Caco-2 (cell line): ENCODE measurements around the gene KLHL29. TPM values are rescaled to one million over a fixed set of nuclear protein-coding genes. Genes with fewer than 3 reads are reported as not detected.

Experiments used
- BruUV-seq: library from RNA; stranded (reverse); fragments of 400-500 nt; replicated peaks from 2 replicates; lab custom pipeline; 2021; lab: Mats Ljungman, UMichigan
- CTCF ChIA-PET: fragments of 300-600 bp; sonication (Branson Sonifier 250); formaldehyde crosslinking; loops from one replicate; lab custom pipeline; 2022; ENCODE audit warnings: antibody characterized with exemption; lab: Charles Lee
- POLR2A ChIA-PET: fragments of 300-600 bp; sonication (Branson Sonifier 250); formaldehyde crosslinking; loops from one replicate; lab custom pipeline; 2022; ENCODE audit warnings: antibody characterized with exemption; lab: Charles Lee
- DNase-seq, 2 experiments: peaks; one replicate each; pipeline versions ENCODE4 v3.0.0 to v3.0.0-alpha.2; 2020 to 2022
- H3K27me3 ChIP-seq: replicated peaks from 2 replicates; pipeline ENCODE4 v1.6.0; 2011; ENCODE audit warnings: low read length; ENCODE audit not compliant: control insufficient read depth, insufficient read depth
- H3K36me3 ChIP-seq: 2 replicates; pipeline ENCODE4 v1.5.1; 2011; ENCODE audit warnings: low read length; ENCODE audit not compliant: control insufficient read depth, insufficient read depth
- H3K4me1 ChIP-seq: fragments of 250-450 bp; sonication (Bioruptor Pico); 2 replicates; pipeline ENCODE4 v1.5.1; 2020; ENCODE audit warnings: mild to moderate bottlenecking
- H3K4me3 ChIP-seq: 2 replicates; pipeline ENCODE4 v1.5.1; 2011; ENCODE audit warnings: low read depth, mild to moderate bottlenecking, control low read depth, low read length
- H3K9me3 ChIP-seq: fragments of 250-450 bp; sonication (Bioruptor Pico); 2 replicates; pipeline ENCODE4 v1.5.1; 2020; ENCODE audit warnings: mild to moderate bottlenecking, moderate library complexity
- H3K27ac Mint-ChIP-seq: one replicate; pipeline ENCODE4 v1.8.0; 2022; ENCODE audit warnings: mixed read lengths; ENCODE audit not compliant: unreplicated experiment
- H3K27me3 Mint-ChIP-seq: one replicate; pipeline ENCODE4 v1.8.0; 2022; ENCODE audit warnings: mixed read lengths; ENCODE audit not compliant: insufficient read depth, unreplicated experiment
- H3K36me3 Mint-ChIP-seq: one replicate; pipeline ENCODE4 v1.8.0; 2022; ENCODE audit warnings: mild to moderate bottlenecking, mixed read lengths; ENCODE audit not compliant: insufficient read depth, unreplicated experiment
- H3K4me1 Mint-ChIP-seq: one replicate; pipeline ENCODE4 v1.8.0; 2022; ENCODE audit warnings: low read depth, mixed read lengths; ENCODE audit not compliant: unreplicated experiment
- H3K4me3 Mint-ChIP-seq: one replicate; pipeline ENCODE4 v1.8.0; 2022; ENCODE audit warnings: mild to moderate bottlenecking, moderate library complexity, mixed read lengths; ENCODE audit not compliant: unreplicated experiment
- H3K9me3 Mint-ChIP-seq: one replicate; pipeline ENCODE4 v1.8.0; 2022; ENCODE audit warnings: mixed read lengths; ENCODE audit not compliant: unreplicated experiment
- intact Hi-C: fragments of 100-400 bp; cut with micrococcal nuclease; formaldehyde crosslinking; loops from one replicate; pipeline ENCODE4 v1.10.0; 2022; ENCODE audit not compliant: unreplicated experiment
- total RNA-seq: library from RNA; stranded (reverse); gene quantifications from 2 replicates; pipeline ENCODE4 v1.2.3, GENCODE V29; 2022
- TF ChIP-seq, protein P1 (sequence below), 2 experiments: fragments of 200-600 bp in 1 of 2; IDR thresholded peaks; 1 replicate in 1 of 2; 2 replicates in 1 of 2; pipeline versions ENCODE4 v1.5.1 to v1.8.0; 2011 to 2022; ENCODE audit warnings: antibody characterized with exemption in 1 of 2, control low read depth in 1 of 2, inconsistent platforms in 1 of 2, low read depth in 1 of 2, low read length in 1 of 2, mild to moderate bottlenecking in 1 of 2, moderate library complexity in 1 of 2; ENCODE audit not compliant: insufficient read depth in 1 of 2, severe bottlenecking in 1 of 2, unreplicated experiment in 1 of 2

Gene KLHL29
- total RNA-seq, 1 experiment from 2014 or later = 0.61 TPM

DNA sequence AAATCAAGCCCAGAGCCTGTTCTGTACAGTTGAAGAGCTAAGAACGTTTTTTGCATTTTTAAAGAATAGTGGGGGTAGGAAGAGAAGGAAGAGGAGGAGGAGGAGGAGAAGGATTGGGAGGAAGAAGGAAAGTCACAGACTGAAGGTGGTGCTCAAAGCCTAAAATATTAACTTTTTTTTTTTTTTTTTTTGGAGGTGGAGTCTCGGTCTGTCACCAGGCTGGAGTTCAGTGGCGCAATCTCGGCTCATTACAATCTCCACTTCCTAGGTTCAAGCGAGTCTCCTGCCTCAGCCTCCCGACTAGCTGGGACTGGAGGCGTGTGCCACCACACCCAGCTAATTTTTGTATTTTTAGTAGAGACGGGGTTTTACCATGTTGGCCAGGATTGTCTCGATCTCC lies 18.3 kb upstream of the KLHL29 start:
- POLR2A ChIA-PET = no interaction called here
- Histone ChIP-seq H3K9me3 (no peaks in the 10 kb centered on the region), H3K4me1 (no peaks in the 10 kb centered on the region), H3K4me3 (no peak overlapping the region), H3K36me3 (no peaks in the 10 kb centered on the region), H3K27me3 (no peaks in the 10 kb centered on the region; the same call in 1 of the 2 replicates)
- no peaks in the 10 kb centered on the region for H3K36me3 Mint-ChIP-seq
- no peak for DNase-seq
- no TSS peak for BruUV-seq
- CTCF ChIA-PET = no interaction called here
- no peak overlapping the region for H3K27ac Mint-ChIP-seq
- H3K4me3 Mint-ChIP-seq = no peak overlapping the region
- H3K27me3 Mint-ChIP-seq = peaks cover 27% of the 10 kb centered on the region
- H3K9me3 Mint-ChIP-seq = no peaks in the 10 kb centered on the region
- peaks cover 6% of the 10 kb centered on the region for H3K4me1 Mint-ChIP-seq
- intact Hi-C loops = loop anchor here (5.0 kb wide), 1 partner anchor 201 kb away; no protein-coding TSS in a partner anchor
- TF ChIP-seq, protein P1, sequence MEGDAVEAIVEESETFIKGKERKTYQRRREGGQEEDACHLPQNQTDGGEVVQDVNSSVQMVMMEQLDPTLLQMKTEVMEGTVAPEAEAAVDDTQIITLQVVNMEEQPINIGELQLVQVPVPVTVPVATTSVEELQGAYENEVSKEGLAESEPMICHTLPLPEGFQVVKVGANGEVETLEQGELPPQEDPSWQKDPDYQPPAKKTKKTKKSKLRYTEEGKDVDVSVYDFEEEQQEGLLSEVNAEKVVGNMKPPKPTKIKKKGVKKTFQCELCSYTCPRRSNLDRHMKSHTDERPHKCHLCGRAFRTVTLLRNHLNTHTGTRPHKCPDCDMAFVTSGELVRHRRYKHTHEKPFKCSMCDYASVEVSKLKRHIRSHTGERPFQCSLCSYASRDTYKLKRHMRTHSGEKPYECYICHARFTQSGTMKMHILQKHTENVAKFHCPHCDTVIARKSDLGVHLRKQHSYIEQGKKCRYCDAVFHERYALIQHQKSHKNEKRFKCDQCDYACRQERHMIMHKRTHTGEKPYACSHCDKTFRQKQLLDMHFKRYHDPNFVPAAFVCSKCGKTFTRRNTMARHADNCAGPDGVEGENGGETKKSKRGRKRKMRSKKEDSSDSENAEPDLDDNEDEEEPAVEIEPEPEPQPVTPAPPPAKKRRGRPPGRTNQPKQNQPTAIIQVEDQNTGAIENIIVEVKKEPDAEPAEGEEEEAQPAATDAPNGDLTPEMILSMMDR (IDR thresholded peaks at IDR 0.05; ENCODE audit: insufficient read depth in 1 of 2, low read depth in 1 of 2, low read length in 1 of 2, severe bottlenecking in 1 of 2, unreplicated experiment in 1 of 2) = no peak

DNA sequence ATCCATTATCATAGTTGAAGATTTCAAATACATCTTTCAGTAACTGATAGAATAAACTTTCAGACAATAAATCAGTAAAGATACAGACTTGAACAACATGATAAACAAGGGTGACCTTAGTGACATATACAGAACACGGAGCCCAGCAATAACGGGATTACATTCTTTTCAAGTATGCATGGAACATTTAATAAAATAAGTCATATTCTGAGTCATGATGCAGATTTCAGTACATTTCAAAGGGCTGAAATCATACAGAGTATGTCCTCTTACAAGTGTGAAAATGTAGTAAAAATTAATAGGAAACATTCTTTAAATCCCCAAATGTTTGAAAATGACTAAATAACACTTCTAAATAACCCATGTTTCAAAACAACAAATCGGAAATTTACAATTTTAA lies 17.2 kb upstream of the KLHL29 start:
- Mint-ChIP-seq H3K4me1 (peaks cover 6% of the 10 kb centered on the region), H3K36me3 (no peaks in the 10 kb centered on the region), H3K27me3 (peaks cover 27% of the 10 kb centered on the region), H3K9me3 (no peaks in the 10 kb centered on the region), H3K27ac (no peak overlapping the region), H3K4me3 (no peak overlapping the region)
- Histone ChIP-seq H3K9me3 (no peaks in the 10 kb centered on the region), H3K27me3 (no peaks in the 10 kb centered on the region; the same call in 1 of the 2 replicates), H3K4me1 (no peaks in the 10 kb centered on the region), H3K36me3 (no peaks in the 10 kb centered on the region), H3K4me3 (no peak overlapping the region)
- ChIA-PET POLR2A (no interaction called here), CTCF (no interaction called here)
- no peak for DNase-seq
- intact Hi-C loops = loop anchor here (5.0 kb wide), 1 partner anchor 200 kb away; no protein-coding TSS in a partner anchor
- BruUV-seq = no TSS peak
- TF ChIP-seq, protein P1 (IDR thresholded peaks at IDR 0.05; ENCODE audit: insufficient read depth in 1 of 2, low read depth in 1 of 2, low read length in 1 of 2, severe bottlenecking in 1 of 2, unreplicated experiment in 1 of 2) = no peak

DNA sequence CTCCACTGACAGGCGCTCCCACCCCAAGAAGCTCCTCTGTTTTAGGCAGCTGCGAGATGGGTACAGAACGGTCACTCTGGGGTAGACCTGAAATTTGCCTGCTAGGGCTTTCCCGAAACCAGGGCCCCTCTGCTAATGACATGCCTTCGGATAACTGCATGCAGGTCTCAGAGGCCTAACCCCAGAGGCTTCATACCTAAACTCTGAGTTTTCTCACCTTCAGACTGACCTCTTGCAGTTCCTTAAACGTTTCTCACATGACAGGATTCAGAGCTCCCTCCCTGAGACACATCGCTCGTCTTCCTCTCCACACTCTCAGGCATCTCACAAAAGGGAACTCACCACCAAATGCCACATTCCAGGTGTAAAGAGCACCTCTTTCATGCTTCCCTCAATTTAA lies 11.3 kb upstream of the KLHL29 start:
- intact Hi-C loops = no loop called here
- Mint-ChIP-seq H3K4me1 (no peaks in the 10 kb centered on the region), H3K36me3 (no peaks in the 10 kb centered on the region), H3K27ac (no peak overlapping the region), H3K4me3 (no peak overlapping the region), H3K9me3 (no peaks in the 10 kb centered on the region), H3K27me3 (peaks cover 5% of the 10 kb centered on the region)
- ChIA-PET POLR2A (no interaction called here), CTCF (no interaction called here)
- no TSS peak for BruUV-seq
- Histone ChIP-seq H3K27me3 (no peaks in the 10 kb centered on the region), H3K4me3 (no peak overlapping the region), H3K36me3 (no peaks in the 10 kb centered on the region), H3K9me3 (no peaks in the 10 kb centered on the region), H3K4me1 (no peaks in the 10 kb centered on the region)
- DNase-seq = no peak
- TF ChIP-seq, protein P1 (IDR thresholded peaks at IDR 0.05; ENCODE audit: insufficient read depth in 1 of 2, low read depth in 1 of 2, low read length in 1 of 2, severe bottlenecking in 1 of 2, unreplicated experiment in 1 of 2) = no peak
